K562 (cell line): ENCODE results near the gene FRMD4A. TPM values are rescaled to one million over a fixed set of nuclear protein-coding genes. Genes with fewer than 3 reads are reported as not detected.

ENCODE experiments used
- ATAC-seq: fragments of 200-7000 bp; cut with Tn5 transposase; 3 replicates; pipeline ENCODE4 v1.9.1; 2020; ENCODE audit warnings: moderate library complexity
- BruUV-seq: library from RNA; stranded (reverse); fragments of 400-500 nt; replicated peaks from 2 replicates; lab custom pipeline; 2021; lab: Mats Ljungman, UMichigan
- CTCF ChIA-PET: fragments of 300-600 bp; formaldehyde crosslinking; extraction: SDS; loops from one replicate; lab custom pipeline; 2021; ENCODE audit warnings: low intra/inter-chr PET ratio; lab: Yijun Ruan, JAX
- POLR2A ChIA-PET: fragments of 300-600, 350-650 bp; sonication (Branson Sonifier 250); formaldehyde crosslinking; extraction: SDS; loops from one replicate; lab custom pipeline; 2021; ENCODE audit warnings: antibody characterized with exemption, inconsistent platforms; lab: Yijun Ruan, JAX
- DNase-seq, 4 experiments: peaks; one replicate each; pipeline versions ENCODE4 v3.0.0 to v3.0.0-alpha.2; 2011 to 2018; ENCODE audit warnings: low spot score in 3 of 4, mixed read lengths in 3 of 4; ENCODE audit errors: extremely low read depth in 1 of 4
- FAIRE-seq: peaks from 2 replicates; lab custom pipeline; 2011; peaks lifted over from hg19 to GRCh38; lab: Jason Lieb, UNC
- H2AFZ ChIP-seq: 2 replicates; pipeline ENCODE4 v1.6.0; 2011; ENCODE audit warnings: low read depth, low read length, control low read depth, inconsistent platforms
- H3K27ac ChIP-seq: fragments of 200-600 bp; 3 replicates; pipeline ENCODE4 v1.8.0; 2011; ENCODE audit warnings: low read depth, mild to moderate bottlenecking, control low read depth, inconsistent platforms, low read length, moderate library complexity, mixed read lengths; ENCODE audit errors: extremely low read depth
- H3K27me3 ChIP-seq, 2 experiments: fragments of 300-600 bp in 1 of 2; 2 replicates in 1 of 2; 3 replicates in 1 of 2; pipeline versions ENCODE4 v1.6.0 to v1.8.0; 2011; ENCODE audit warnings: inconsistent platforms in 2 of 2, low read length in 2 of 2, mild to moderate bottlenecking in 1 of 2, mixed read lengths in 1 of 2, moderate library complexity in 1 of 2; ENCODE audit not compliant: control insufficient read depth in 2 of 2, insufficient read depth in 2 of 2
- H3K36me3 ChIP-seq: fragments of 300-600 bp; 3 replicates; pipeline ENCODE4 v1.8.0; 2011; ENCODE audit warnings: mild to moderate bottlenecking, low read length, inconsistent platforms; ENCODE audit not compliant: control insufficient read depth, insufficient read depth
- H3K4me1 ChIP-seq, 2 experiments: fragments of 200-600 bp in 1 of 2; replicated peaks in 1 of 2; 2 replicates in 1 of 2; 3 replicates in 1 of 2; pipeline versions ENCODE4 v1.5.1 to v1.8.0; 2011; ENCODE audit warnings: inconsistent platforms in 2 of 2, low read length in 2 of 2, mild to moderate bottlenecking in 1 of 2, mixed read lengths in 1 of 2, moderate library complexity in 1 of 2; ENCODE audit not compliant: control insufficient read depth in 2 of 2, insufficient read depth in 2 of 2
- H3K4me2 ChIP-seq: 2 replicates; pipeline ENCODE4 v1.6.1; 2011; ENCODE audit warnings: low read length, control low read depth, inconsistent platforms, mixed read lengths; ENCODE audit not compliant: insufficient read depth
- H3K4me3 ChIP-seq: fragments of 200-600 bp; sonication (generic), shearing (Covaris generic); 2 replicates; pipeline ENCODE4 v1.5.1; 2016; ENCODE audit warnings: control low read depth, inconsistent platforms
- H3K79me2 ChIP-seq: fragments of 200-600 bp; 3 replicates; pipeline ENCODE4 v1.8.0; 2011; ENCODE audit warnings: low read length, inconsistent platforms; ENCODE audit not compliant: control insufficient read depth, insufficient read depth
- H3K9ac ChIP-seq, 2 experiments: 2 replicates each; pipeline versions ENCODE4 v1.6.0 to v1.6.1; 2011; ENCODE audit warnings: low read depth in 2 of 2, low read length in 2 of 2, control low read depth in 1 of 2, inconsistent platforms in 1 of 2, mild to moderate bottlenecking in 1 of 2, mixed read lengths in 1 of 2; ENCODE audit not compliant: insufficient read depth in 1 of 2
- H3K9me1 ChIP-seq: one replicate; pipeline ENCODE4 v1.6.0; 2011; ENCODE audit warnings: inconsistent platforms, mild to moderate bottlenecking, low read length, moderate library complexity; ENCODE audit not compliant: control insufficient read depth, insufficient read depth
- H3K9me3 ChIP-seq: replicated peaks from 2 replicates; pipeline ENCODE4 v1.5.1; 2011; ENCODE audit warnings: low read depth, low read length, inconsistent platforms; ENCODE audit not compliant: control insufficient read depth, insufficient read depth
- H4K20me1 ChIP-seq: replicated peaks from 2 replicates; pipeline ENCODE4 v1.6.1; 2011; ENCODE audit warnings: low read length, inconsistent platforms, mixed read lengths; ENCODE audit not compliant: control insufficient read depth, insufficient read depth
- CEBPB ChIP-seq: fragments of 450-650 bp; IDR thresholded peaks from 2 replicates; pipeline ENCODE4 v1.6.1; 2016; ENCODE audit warnings: missing genetic modification characterization, missing compliant biosample characterization
- E2F8 ChIP-seq: fragments of 450-650 bp; IDR thresholded peaks from 2 replicates; pipeline ENCODE4 v1.7.1; 2018; ENCODE audit warnings: mild to moderate bottlenecking, low read depth; ENCODE audit not compliant: partially characterized antibody
- FOXP1 ChIP-seq: sonication (generic); formaldehyde crosslinking; IDR thresholded peaks from 2 replicates; pipeline ENCODE4 v1.8.0; 2022; ENCODE audit warnings: mild to moderate bottlenecking, missing genetic modification reagents
- GMEB1 ChIP-seq: fragments of 250-450 bp; sonication (Bioruptor Pico); IDR thresholded peaks from 2 replicates; pipeline ENCODE4 v1.4.0; 2020; ENCODE audit warnings: mild to moderate bottlenecking
- PHF8 ChIP-seq: fragments of 200-600 bp; sonication (generic); IDR thresholded peaks from 2 replicates; pipeline ENCODE4 v1.6.1; 2012; ENCODE audit warnings: mixed run types, mild to moderate bottlenecking, inconsistent platforms, low read length, moderate library complexity, borderline replicate concordance
- SIN3B ChIP-seq: fragments of 450-650 bp; IDR thresholded peaks from 2 replicates; pipeline ENCODE4 v1.6.1; 2017; ENCODE audit warnings: low read depth, mild to moderate bottlenecking, moderate library complexity
- SMAD4 ChIP-seq: fragments of 250-450 bp; sonication (Bioruptor Pico); conservative IDR thresholded peaks from 2 replicates; pipeline ENCODE4 v1.8.0; 2021; ENCODE audit warnings: inconsistent platforms, mild to moderate bottlenecking, moderate library complexity
- STAT5B ChIP-seq: fragments of 250-450 bp; sonication (Bioruptor Pico); IDR thresholded peaks from 2 replicates; pipeline ENCODE4 v1.8.0; 2021; ENCODE audit warnings: mild to moderate bottlenecking, inconsistent platforms
- TFAM ChIP-seq: fragments of 250-450 bp; sonication (Bioruptor Pico); conservative IDR thresholded peaks from 2 replicates; pipeline ENCODE4 v1.5.0; 2021; ENCODE audit warnings: mild to moderate bottlenecking, moderate library complexity
- ZC3H4 ChIP-seq: sonication (generic); formaldehyde crosslinking; IDR thresholded peaks from 2 replicates; pipeline ENCODE4 v1.9.0; 2021; ENCODE audit warnings: missing genetic modification reagents, borderline replicate concordance
- ZNF639 ChIP-seq, 2 experiments: fragments of 200-800 bp in 1 of 2; sonication (Bioruptor generic) in 1 of 2; sonication (generic) in 1 of 2; formaldehyde crosslinking in 1 of 2; IDR thresholded peaks in 1 of 2; conservative IDR thresholded peaks in 1 of 2; 2 replicates each; pipeline versions ENCODE4 v1.5.0 to v1.6.1; 2016 to 2020; ENCODE audit warnings: missing compliant biosample characterization in 1 of 2, missing genetic modification characterization in 1 of 2, missing genetic modification reagents in 1 of 2
- ZZZ3 ChIP-seq: fragments of 450-650 bp; IDR thresholded peaks from 2 replicates; pipeline ENCODE4 v1.6.1; 2016; ENCODE audit warnings: antibody characterized with exemption, mild to moderate bottlenecking, moderate library complexity
- WGBS: fragments of 100-300 bp; shearing (Covaris generic); methylation state at CpG from one replicate; pipeline ENCODE4 v1.1.6; 2016; ENCODE audit warnings: low coverage, mixed read lengths; ENCODE audit not compliant: insufficient coverage; ENCODE audit errors: missing lambda C conversion rate; 5-methylcytosine and 5-hydroxymethylcytosine counted together
- in situ Hi-C: fragments of 300-500 bp; cut with MboI; formaldehyde crosslinking; loops from 4 replicates; pipeline ENCODE4 v1.15.0; 2018; ENCODE audit warnings: inconsistent platforms, mixed read lengths
- intact Hi-C: fragments of 100-400 bp; cut with micrococcal nuclease; formaldehyde crosslinking; loops from 2 replicates; pipeline ENCODE4 v1.14.2; 2022
- polyA plus RNA-seq, 8 experiments: library from polyadenylated mRNA; depleted of rRNA in 4 of 8; stranded (reverse) in 5 of 8; unstranded in 3 of 8; fragments of >200 nt; fragmentation: Nextera tagmentation in 2 of 8; fragmentation: Illumina TruSeq in 1 of 8; extraction: Ambion mirVana in 2 of 8; extraction: Trizol in 1 of 8; gene quantifications; 2 replicates each; pipeline versions ENCODE4 v1.2.1 to v1.2.3, GENCODE V29; 2011 to 2014; ENCODE audit warnings: inconsistent platforms in 1 of 8, missing spikeins in 1 of 8
- total RNA-seq, 7 experiments: library from RNA; depleted of rRNA in 6 of 7; stranded (reverse); fragments of >200 nt in 6 of 7; fragmentation: Illumina TruSeq in 2 of 7; extraction: Trizol in 2 of 7; gene quantifications; 2 replicates each; pipeline versions ENCODE4 v1.2.1 to v1.2.3, GENCODE V29; 2011 to 2021; ENCODE audit warnings: low replicate concordance in 1 of 7

The FRMD4A gene
- total and polyA plus RNA-seq, 9 of the 15 experiments (the other 6 are each of a cell fraction or from before 2014, with no cell fraction given): 0.80 to 5.2 (median 3.0) TPM

- TF ChIP-seq GMEB1 (CRISPR knock-in tag) (no peak), ZZZ3 (no peak), SMAD4 (no peak)
- TF ChIP-seq, all 486 proteins: peak for 0
Measured at GRCh38 chr10:14371581-14371980, 40.9 kb upstream of the FRMD4A start (continued).

- H2AFZ ChIP-seq: no peak overlapping the region
- in situ Hi-C loops: no loop called here
- CTCF ChIA-PET: no interaction called here
- DNase-seq (no peak), FAIRE-seq (no peak), ATAC-seq (no peak)
- no peak overlapping the region for H3K9ac ChIP-seq
- no peaks in the 10 kb centered on the region for H3K79me2 ChIP-seq
- no peaks in the 10 kb centered on the region; the same call in 1 of the 2 replicates for H4K20me1 ChIP-seq
- POLR2A ChIA-PET: no interaction called here
- H3K27me3 ChIP-seq: peaks cover 0 to 7% of the 10 kb centered on the region in 2 experiments; a peak in 1 of 5 replicates
- no peaks in the 10 kb centered on the region for H3K9me1 ChIP-seq
- no peaks in the 10 kb centered on the region for H3K9me3 ChIP-seq
- H3K4me2 ChIP-seq: no peak overlapping the region
- intact Hi-C loops: no loop called here
- H3K4me3 ChIP-seq: no peak overlapping the region
- no peaks in the 10 kb centered on the region for H3K4me1 ChIP-seq
- WGBS: 3% methylated on average over 5 of the region's 5 CpGs
- no peak overlapping the region for H3K27ac ChIP-seq
- BruUV-seq: no TSS peak
- no peaks in the 10 kb centered on the region for H3K36me3 ChIP-seq
- TF ChIP-seq ZNF639 (CRISPR knock-in tag; conservative IDR thresholded peaks at IDR 0.05 in 1 of 2, IDR thresholded peaks at IDR 0.05 in 1 of 2): no peak
- no peak for TF ChIP-seq CEBPB
- no peak for TF ChIP-seq PHF8
- no peak for TF ChIP-seq ZC3H4 (CRISPR knock-in tag)
- TF ChIP-seq STAT5B (CRISPR knock-in tag): no peak
- TF ChIP-seq E2F8: no peak
- no peak for TF ChIP-seq TFAM (CRISPR knock-in tag)
- TF ChIP-seq SIN3B: no peak
- TF ChIP-seq FOXP1 (CRISPR knock-in tag): no peak
Measured at GRCh38 chr10:14370894-14371293, 40.2 kb upstream of the FRMD4A start.
